Stimulated activated CD4-positive, alpha-beta T cell treated with anti-CD3 and anti-CD28 coated beads, Interleukin-4, amount 100 ng/mL, for 4 hours (primary cell): ENCODE results near the gene TBX5.

ENCODE experiments used
- DNase-seq, 2 experiments: peaks; one replicate each; pipeline ENCODE4 v3.0.0-alpha.2; 2020

TBX5 gene

GRCh38 chr12:114425031-114425626 is 19.2 kb upstream of the TBX5 start:
- DNase-seq: no peak

DNA sequence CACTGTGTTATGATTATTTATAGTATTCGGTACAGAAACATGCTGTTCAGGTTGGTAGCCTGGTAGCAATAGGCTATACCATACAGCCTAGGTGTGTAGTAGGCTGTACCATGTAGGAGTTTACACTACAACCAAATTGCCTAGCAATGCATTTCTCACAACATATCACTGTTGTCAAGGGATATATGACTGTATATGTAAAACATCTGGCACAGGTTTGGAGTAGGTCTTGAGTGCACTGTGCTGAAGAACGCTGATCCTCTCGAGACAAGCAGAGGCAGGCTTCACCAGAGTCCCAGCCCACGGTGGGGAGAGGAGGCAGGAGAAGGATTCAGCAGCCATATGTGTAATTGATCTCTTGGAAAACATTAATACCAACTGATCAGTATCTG is 15.0 kb upstream of the TBX5 start:
- no peak for DNase-seq

DNA sequence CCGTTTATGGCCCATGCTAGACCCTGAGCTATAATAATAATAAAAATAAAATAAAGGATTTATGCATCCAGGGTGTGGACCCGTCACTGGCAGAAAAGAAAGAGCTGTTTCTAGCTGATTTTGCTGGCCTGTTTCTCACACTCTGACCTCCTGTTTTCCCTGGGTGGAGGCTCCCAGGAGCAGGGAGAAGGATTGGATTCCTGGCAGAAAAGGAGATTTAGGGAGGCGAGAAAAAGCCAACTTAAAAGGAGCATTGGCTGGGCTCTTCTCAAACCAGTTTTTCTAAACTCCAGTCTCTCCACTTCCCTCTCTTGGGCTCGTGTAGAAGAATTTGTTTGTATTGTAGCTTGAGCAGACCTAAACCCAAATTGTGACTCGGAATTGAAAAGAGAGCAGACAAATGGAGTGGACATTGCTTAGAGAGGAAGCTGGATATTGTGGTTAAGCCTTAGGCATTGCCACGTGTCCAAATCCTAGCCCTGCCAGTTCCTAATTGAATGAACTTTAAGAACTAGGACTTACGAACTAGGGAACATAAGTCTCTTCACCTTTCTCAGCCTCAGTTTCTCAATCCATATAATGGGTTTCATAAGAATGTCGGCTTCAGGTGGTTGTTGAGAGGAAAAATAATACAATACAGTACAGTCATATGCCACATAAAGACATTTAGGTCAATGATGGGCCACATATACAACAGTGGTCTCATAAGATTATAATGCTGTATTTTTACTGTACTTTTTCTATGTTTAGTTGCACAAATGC is 14.4 kb upstream of the TBX5 start:
- no peak for DNase-seq

DNA sequence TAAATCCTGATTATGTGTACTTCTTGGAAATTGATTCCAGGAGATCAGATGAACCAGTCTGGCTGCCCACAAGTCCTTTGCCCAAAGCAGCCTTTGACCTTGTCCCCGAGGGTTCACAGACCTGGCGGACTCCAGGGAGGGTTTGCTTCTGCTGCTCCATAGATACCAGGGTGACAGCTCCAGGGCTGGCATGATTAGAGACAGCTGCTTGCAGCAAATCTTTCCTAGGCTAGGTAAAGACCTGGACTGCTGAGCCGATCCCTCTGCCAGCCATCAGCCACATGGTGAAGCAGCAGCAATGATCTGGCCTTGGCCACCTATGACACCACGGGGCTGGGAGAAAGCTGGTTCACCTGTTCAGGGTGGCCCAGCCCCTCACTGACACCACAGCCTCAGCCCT is 10.1 kb upstream of the TBX5 start:
- no peak for DNase-seq

GRCh38 chr12:114415525-114415868 is 9.6 kb upstream of the TBX5 start:
- DNase-seq: no peak

DNA sequence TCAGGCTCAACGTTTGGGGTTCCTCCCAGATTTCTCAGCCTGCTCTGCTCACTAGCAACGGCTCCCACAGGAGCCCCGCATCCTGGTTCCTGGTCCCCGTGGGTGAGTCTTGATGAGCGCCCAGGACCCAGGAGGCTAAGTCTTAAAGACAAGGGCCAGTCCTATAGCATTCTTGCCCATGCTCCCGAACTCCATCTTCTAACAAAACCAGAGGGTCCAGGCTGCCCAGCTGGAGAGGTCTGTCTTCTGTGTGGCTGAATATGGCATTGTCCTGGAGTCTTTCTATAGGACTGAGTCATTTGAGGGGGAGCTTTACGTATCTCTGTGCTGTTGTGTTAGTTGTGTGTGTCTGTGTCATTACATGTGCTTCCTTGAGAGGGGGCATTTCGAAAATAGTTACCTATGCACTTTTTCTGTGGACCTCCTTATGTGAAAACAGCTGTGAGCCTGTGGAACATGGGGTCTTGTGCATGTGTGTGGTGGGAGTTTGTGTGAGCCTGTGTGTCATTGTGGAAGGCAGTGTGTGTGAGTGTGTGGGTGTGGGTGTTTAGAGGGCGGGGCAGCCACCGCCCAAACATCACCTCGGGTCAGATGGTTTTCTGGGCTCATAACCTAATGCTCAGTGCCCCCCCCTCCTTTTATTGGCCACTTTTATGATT is 9.1 kb upstream of the TBX5 start:
- no peak for DNase-seq

- no peak for DNase-seq
Measured at GRCh38 chr12:114414031-114414865, 8.3 kb upstream of the TBX5 start.

DNA sequence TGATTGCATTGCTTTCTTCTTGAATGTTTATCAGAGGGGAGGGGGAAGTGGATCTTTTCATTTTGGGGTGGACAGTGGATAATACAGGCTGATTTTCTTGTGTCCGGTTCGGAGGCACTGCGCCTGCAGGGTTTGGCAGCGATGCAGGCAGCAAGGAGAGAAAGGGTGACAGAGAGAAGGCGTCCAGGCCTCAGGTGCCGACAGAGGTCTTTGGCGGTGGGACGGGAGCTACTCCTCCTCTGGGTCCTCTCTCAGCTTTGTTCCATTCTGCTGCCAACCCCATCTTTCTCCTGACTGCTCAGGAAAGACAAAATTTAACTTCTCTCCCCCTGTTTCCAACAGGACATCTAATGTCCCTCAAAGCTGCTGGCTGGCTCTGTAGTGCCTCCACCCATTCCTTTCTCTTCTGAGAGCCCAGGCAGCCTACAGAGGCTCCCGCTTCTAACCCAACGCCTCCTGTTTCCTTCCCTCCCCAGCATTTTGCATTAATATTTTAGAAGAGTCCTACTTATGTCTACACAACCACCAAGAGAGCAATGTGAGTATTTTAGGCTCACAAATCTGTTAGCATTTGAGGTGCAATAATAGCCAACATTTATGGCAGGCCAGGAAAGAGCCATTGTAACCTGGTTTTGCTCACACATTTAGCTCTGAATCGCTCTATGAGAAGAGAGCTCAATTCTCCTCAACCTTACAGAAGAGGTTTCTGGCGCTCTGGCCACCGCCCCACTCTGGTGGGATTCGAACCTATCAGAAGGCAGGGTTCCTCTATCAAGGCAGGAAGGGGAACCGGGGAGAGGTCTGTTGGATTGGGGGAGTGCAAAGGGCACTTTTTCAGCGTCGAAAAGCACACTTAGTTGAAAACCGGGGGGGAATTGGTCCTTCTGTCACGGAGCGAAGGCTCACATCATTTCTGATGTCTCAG is 7.1 kb upstream of the TBX5 start:
- DNase-seq: no peak

DNA sequence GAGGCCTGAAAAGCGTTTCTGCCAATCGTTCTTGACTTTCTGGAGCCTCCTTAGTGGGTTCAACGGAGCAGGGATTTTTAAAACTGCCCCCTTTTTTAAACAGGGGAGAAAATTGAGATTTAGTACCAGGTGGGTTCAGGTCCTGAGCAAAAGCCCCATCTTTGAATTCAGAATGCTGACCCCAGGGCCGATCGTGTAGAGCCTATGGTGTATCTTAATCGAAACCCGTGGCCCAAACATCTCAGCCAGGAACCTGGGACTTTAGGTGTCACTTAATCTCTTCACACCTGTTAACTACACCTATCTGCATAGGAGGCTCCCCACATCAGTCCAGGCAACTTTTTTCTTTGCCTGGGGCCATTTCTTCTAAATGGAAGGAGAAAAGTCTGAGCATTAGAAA is 6.4 kb upstream of the TBX5 start:
- DNase-seq: no peak

DNA sequence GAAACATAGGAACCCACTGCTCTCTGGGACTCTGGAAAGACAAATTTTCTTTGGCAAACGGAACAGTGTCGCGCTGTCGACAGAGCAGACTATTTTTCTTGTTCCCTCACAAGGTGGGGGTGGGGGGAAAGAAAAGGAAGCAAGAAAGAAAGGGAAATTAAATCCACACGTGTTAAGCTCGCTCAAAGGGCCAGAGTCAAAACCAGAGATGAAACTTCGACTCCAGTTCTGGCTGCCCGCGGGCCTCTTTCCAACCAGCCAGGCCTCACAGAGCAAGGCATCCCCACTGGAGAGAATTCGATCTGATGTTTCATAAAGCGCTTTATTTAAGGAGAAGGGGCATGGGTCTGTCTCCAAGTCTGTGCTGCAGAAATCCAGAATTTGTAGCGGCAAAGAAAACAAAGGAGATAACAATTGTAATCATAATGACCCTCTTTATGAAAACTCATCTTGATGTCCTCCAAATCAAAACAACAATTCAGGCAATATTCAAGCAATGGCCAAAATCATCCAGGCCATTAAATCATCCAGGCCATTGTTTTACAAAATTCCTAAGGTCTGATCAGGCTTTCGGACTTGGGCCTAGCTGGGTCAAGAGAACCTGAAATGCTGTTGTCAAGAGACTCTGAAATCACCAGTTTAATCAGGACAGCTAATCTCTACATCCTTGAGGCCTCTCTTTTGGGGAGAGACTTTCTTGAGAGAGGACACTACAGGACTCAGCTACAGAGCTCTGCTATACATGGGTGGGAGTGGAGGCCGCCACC is 5.3 kb upstream of the TBX5 start:
- DNase-seq: no peak

GRCh38 chr12:114409852-114410600 is 4.1 kb upstream of the TBX5 start:
- no peak for DNase-seq

GRCh38 chr12:114408886-114409851 is 3.2 kb upstream of the TBX5 start:
- no peak for DNase-seq

GRCh38 chr12:114408471-114408885 is 2.5 kb upstream of the TBX5 start:
- no peak for DNase-seq

DNA sequence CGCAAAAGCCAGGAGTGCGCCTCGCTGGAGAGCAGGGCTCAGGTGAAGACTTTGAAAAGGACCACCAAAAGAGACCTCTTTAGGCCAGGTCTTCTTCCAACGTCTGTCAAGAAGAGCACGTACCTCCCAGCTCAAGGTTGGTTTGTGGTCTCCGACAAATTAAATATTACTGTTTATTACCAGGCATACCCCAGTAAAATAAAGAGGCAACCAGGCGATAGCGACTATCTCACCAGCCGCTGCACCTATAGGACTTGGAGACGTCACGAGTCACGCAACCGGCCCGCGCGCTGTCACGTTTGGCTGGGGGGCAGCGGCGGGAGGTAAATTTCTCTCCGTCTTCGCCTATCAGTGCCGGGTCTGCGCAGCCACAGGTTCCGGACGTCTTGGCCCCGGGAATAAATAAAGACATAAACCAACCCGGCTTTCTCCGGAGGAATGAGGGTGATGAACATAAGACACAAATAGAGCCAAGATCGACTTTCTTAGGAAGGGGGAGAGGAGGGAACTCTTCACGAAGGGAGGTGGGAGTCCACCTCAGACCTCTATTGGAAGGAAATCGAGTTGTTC is 2.0 kb upstream of the TBX5 start:
- DNase-seq: no peak

- DNase-seq: no peak
Measured at GRCh38 chr12:114406984-114407841, 1.3 kb upstream of the TBX5 start.

DNA sequence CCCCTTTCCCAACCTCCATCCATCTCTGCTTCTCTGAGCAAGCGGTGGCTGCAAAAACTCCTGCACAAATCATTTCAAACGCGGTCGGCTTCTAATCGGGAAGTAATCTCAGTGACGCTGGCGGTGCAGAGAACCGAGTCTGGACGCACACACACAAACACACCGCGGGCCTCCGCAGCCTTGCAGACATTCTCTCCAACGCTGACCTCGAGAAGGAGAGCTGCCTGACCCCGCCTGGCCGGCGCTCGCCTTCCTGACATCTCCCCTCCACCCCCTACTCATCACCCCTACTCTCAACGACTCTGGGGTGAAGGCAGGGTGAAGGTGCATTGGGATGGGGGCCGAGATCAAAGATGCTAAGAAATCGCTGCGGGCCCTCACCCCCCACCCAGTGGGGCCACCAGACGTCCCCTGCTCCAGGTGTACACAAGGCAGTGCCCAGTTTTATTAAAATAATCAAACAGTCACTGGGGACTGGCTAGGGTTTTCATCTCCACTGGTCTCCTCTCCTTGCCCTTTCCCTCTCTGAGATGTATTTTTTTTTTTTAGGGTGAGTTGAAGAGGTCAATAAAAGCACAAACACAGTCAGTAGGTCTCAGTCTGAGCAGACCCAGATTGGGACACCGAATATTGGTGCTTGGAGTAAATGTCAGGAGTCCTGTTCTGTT is 506 bp upstream of the TBX5 start:
- DNase-seq: no peak

- no peak for DNase-seq
Measured at GRCh38 chr12:114404926-114405518, 922 bp downstream of the TBX5 start.
